Neural progenitor cell (in vitro differentiated cells): ENCODE data around the gene PLS3. TPM values are rescaled to one million over a fixed set of nuclear protein-coding genes. Genes with fewer than 3 reads are reported as not detected.

Experiments
- DNase-seq: peaks from one replicate; pipeline ENCODE4 v3.0.0-alpha.2; 2016; ENCODE audit warnings: low spot score
- H2AFZ ChIP-seq: fragments of 200-600 bp; sonication (generic); replicated peaks from 2 replicates; pipeline ENCODE4 v1.6.1; 2016; ENCODE audit warnings: antibody characterized with exemption
- H3F3A ChIP-seq: fragments of 200-600 bp; sonication (generic); 2 replicates; pipeline ENCODE4 v1.6.1; 2016; ENCODE audit warnings: antibody characterized with exemption, low read depth
- H3K27ac ChIP-seq: fragments of 200-600 bp; sonication (generic); 2 replicates; pipeline ENCODE4 v1.5.1; 2016; ENCODE audit warnings: mild to moderate bottlenecking
- H3K27me3 ChIP-seq: fragments of 200-600 bp; sonication (generic); 2 replicates; pipeline ENCODE4 v1.6.1; 2016; ENCODE audit warnings: mild to moderate bottlenecking, moderate library complexity
- H3K36me3 ChIP-seq: fragments of 200-600 bp; sonication (generic); 2 replicates; pipeline ENCODE4 v1.5.1; 2016
- H3K4me1 ChIP-seq: fragments of 200-600 bp; sonication (generic); 2 replicates; pipeline ENCODE4 v1.6.1; 2016; ENCODE audit warnings: mixed run types
- H3K4me2 ChIP-seq: fragments of 200-600 bp; sonication (generic); 2 replicates; pipeline ENCODE4 v1.6.1; 2016
- H3K4me3 ChIP-seq: fragments of 200-600 bp; sonication (generic); 2 replicates; pipeline ENCODE4 v1.5.1; 2016
- H3K79me2 ChIP-seq: fragments of 200-600 bp; sonication (generic); 2 replicates; pipeline ENCODE4 v1.6.1; 2016; ENCODE audit warnings: low read depth
- H3K9ac ChIP-seq: fragments of 200-600 bp; sonication (generic); 2 replicates; pipeline ENCODE4 v1.6.1; 2016
- H3K9me3 ChIP-seq: fragments of 200-600 bp; sonication (generic); 2 replicates; pipeline ENCODE4 v1.5.1; 2016; ENCODE audit warnings: low read depth
- H4K20me1 ChIP-seq: fragments of 200-600 bp; sonication (generic); 2 replicates; pipeline ENCODE4 v1.6.1; 2016; ENCODE audit warnings: low read depth
- H3K27ac Mint-ChIP-seq: 3 replicates; pipeline ENCODE4 v1.8.0; 2021; ENCODE audit warnings: mixed read lengths
- H3K27me3 Mint-ChIP-seq: 2 replicates; pipeline ENCODE4 v1.8.0; 2022; ENCODE audit warnings: low read depth, mild to moderate bottlenecking, inconsistent platforms, moderate library complexity, mixed read lengths; ENCODE audit not compliant: insufficient read depth
- H3K36me3 Mint-ChIP-seq: 3 replicates; pipeline ENCODE4 v1.8.0; 2021; ENCODE audit warnings: mixed read lengths
- H3K4me1 Mint-ChIP-seq: 3 replicates; pipeline ENCODE4 v1.8.0; 2021; ENCODE audit warnings: mixed read lengths
- H3K4me3 Mint-ChIP-seq: 3 replicates; pipeline ENCODE4 v1.8.0; 2021; ENCODE audit warnings: mild to moderate bottlenecking, moderate library complexity, mixed read lengths
- H3K9me3 Mint-ChIP-seq: 3 replicates; pipeline ENCODE4 v1.8.0; 2020; ENCODE audit warnings: mixed read lengths
- EZH2 ChIP-seq: fragments of 200-600 bp; sonication (generic); IDR thresholded peaks from 2 replicates; pipeline ENCODE4 v1.6.1; 2017; ENCODE audit warnings: antibody characterized with exemption, mild to moderate bottlenecking, moderate library complexity
- EZH2phosphoT487 ChIP-seq: fragments of 200-600 bp; sonication (generic); IDR thresholded peaks from 2 replicates; pipeline ENCODE4 v1.6.1; 2017; ENCODE audit warnings: antibody characterized with exemption
- total RNA-seq: library from RNA; depleted of rRNA; stranded (reverse); fragments of >200 nt; gene quantifications from 2 replicates; pipeline ENCODE4 v1.2.3, GENCODE V29; 2015; ENCODE audit warnings: low replicate concordance
- TF ChIP-seq, protein P1 (sequence below): fragments of 200-600 bp; sonication (generic); IDR thresholded peaks from 2 replicates; pipeline ENCODE4 v1.5.1; 2017; ENCODE audit warnings: antibody characterized with exemption, mild to moderate bottlenecking

The PLS3 gene
- total RNA-seq, 1 donor from 2014 or later, result 222 TPM

GRCh38 chrX:115690511-115691216, 129.7 kb downstream of the PLS3 start:
- Mint-ChIP-seq H3K27me3 (peaks cover 4% of the 10 kb centered on the region), H3K4me3 (no peak overlapping the region), H3K36me3 (no peaks in the 10 kb centered on the region), H3K9me3 (no peaks in the 10 kb centered on the region), H3K4me1 (peaks cover 19% of the 10 kb centered on the region), H3K27ac (peak overlapping the region; percentile 20)
- H3F3A ChIP-seq, result peaks cover 51% of the 10 kb centered on the region
- H4K20me1 ChIP-seq, result no peaks in the 10 kb centered on the region
- no peak overlapping the region for H3K9ac ChIP-seq
- H3K79me2 ChIP-seq, result no peaks in the 10 kb centered on the region
- no peak overlapping the region for H3K4me3 ChIP-seq
- H3K4me1 ChIP-seq, result peaks cover 24% of the 10 kb centered on the region
- DNase-seq, result peak; percentile 91
- H3K27ac ChIP-seq, result peak overlapping the region; percentile 50
- H2AFZ ChIP-seq, result peak overlapping the region; percentile 96
- TF ChIP-seq, protein P1, sequence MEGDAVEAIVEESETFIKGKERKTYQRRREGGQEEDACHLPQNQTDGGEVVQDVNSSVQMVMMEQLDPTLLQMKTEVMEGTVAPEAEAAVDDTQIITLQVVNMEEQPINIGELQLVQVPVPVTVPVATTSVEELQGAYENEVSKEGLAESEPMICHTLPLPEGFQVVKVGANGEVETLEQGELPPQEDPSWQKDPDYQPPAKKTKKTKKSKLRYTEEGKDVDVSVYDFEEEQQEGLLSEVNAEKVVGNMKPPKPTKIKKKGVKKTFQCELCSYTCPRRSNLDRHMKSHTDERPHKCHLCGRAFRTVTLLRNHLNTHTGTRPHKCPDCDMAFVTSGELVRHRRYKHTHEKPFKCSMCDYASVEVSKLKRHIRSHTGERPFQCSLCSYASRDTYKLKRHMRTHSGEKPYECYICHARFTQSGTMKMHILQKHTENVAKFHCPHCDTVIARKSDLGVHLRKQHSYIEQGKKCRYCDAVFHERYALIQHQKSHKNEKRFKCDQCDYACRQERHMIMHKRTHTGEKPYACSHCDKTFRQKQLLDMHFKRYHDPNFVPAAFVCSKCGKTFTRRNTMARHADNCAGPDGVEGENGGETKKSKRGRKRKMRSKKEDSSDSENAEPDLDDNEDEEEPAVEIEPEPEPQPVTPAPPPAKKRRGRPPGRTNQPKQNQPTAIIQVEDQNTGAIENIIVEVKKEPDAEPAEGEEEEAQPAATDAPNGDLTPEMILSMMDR, result peak; percentile 95
- TF ChIP-seq EZH2, result no peak
- no peaks in the 10 kb centered on the region for H3K27me3 ChIP-seq
- H3K9me3 ChIP-seq, result no peaks in the 10 kb centered on the region
- no peaks in the 10 kb centered on the region for H3K36me3 ChIP-seq
- peak overlapping the region; percentile 30 for H3K4me2 ChIP-seq

DNA sequence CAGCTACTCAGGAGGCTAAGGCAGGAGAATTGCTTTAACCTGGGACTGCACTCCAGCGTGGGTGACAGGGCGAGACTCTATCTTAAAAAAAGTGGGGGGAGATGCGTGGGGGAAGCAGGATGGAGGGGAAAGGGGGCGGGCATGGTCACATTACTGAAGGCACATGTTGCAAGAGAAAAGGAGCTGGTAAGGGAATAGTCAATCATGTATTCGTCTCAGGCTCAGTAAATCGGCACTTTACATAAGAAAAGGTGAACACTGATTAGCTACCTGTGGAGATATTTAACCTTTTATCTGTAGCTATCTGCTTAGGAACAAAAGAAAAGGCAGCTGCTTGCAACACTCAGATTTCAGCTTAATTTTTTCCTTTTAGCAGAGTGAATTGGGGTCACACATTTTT, 132.5 kb downstream of the PLS3 start:
- H3K4me2 ChIP-seq, result peak overlapping the region; percentile 59
- Mint-ChIP-seq H3K27ac (peak overlapping the region; percentile 46), H3K9me3 (no peaks in the 10 kb centered on the region), H3K4me3 (no peak overlapping the region), H3K4me1 (peaks cover 19% of the 10 kb centered on the region), H3K36me3 (no peaks in the 10 kb centered on the region), H3K27me3 (peaks cover 7% of the 10 kb centered on the region)
- TF ChIP-seq EZH2, result no peak
- TF ChIP-seq, protein P1, result no peak
- TF ChIP-seq EZH2phosphoT487, result no peak
- no peaks in the 10 kb centered on the region for H3K79me2 ChIP-seq
- H3K4me3 ChIP-seq, result no peak overlapping the region
- DNase-seq, result peak; percentile 19
- H2AFZ ChIP-seq, result peak overlapping the region; percentile 57
- H3K36me3 ChIP-seq, result no peaks in the 10 kb centered on the region
- H4K20me1 ChIP-seq, result no peaks in the 10 kb centered on the region
- peaks cover 56% of the 10 kb centered on the region for H3F3A ChIP-seq
- H3K27ac ChIP-seq, result no peak overlapping the region
- no peak overlapping the region for H3K9ac ChIP-seq
- peaks cover 24% of the 10 kb centered on the region for H3K4me1 ChIP-seq
- H3K9me3 ChIP-seq, result no peaks in the 10 kb centered on the region
- H3K27me3 ChIP-seq, result no peaks in the 10 kb centered on the region

GRCh38 chrX:115694028-115694427, 133.1 kb downstream of the PLS3 start:
- Mint-ChIP-seq H3K27ac (no peak overlapping the region), H3K4me1 (peaks cover 19% of the 10 kb centered on the region), H3K4me3 (no peak overlapping the region), H3K27me3 (peaks cover 7% of the 10 kb centered on the region), H3K36me3 (no peaks in the 10 kb centered on the region), H3K9me3 (no peaks in the 10 kb centered on the region)
- TF ChIP-seq, protein P1, result no peak
- TF ChIP-seq EZH2 (no peak), EZH2phosphoT487 (no peak)
- no peak overlapping the region for H3K4me3 ChIP-seq
- no peak overlapping the region for H3K9ac ChIP-seq
- no peaks in the 10 kb centered on the region for H4K20me1 ChIP-seq
- H3K9me3 ChIP-seq, result no peaks in the 10 kb centered on the region
- no peak overlapping the region for H2AFZ ChIP-seq
- no peaks in the 10 kb centered on the region for H3K36me3 ChIP-seq
- H3K79me2 ChIP-seq, result no peaks in the 10 kb centered on the region
- DNase-seq, result no peak
- no peaks in the 10 kb centered on the region for H3K27me3 ChIP-seq
- H3K27ac ChIP-seq, result no peak overlapping the region
- H3F3A ChIP-seq, result peaks cover 58% of the 10 kb centered on the region
- peak overlapping the region; percentile 59 for H3K4me2 ChIP-seq
- H3K4me1 ChIP-seq, result peaks cover 24% of the 10 kb centered on the region
